HL-60 (cell line): ENCODE measurements around the gene INO80C.

Experiments used
- CTCF ChIP-seq: IDR thresholded peaks from one replicate; pipeline ENCODE4 v1.5.1; 2011; ENCODE audit warnings: low read length, control low read depth, inconsistent platforms; ENCODE audit not compliant: insufficient read depth
- GABPA ChIP-seq: IDR thresholded peaks from 2 replicates; pipeline ENCODE4 v1.6.1; 2012; ENCODE audit warnings: low read depth

GRCh38 chr18:35516351-35516750, 18.6 kb upstream of the INO80C start:
- TF ChIP-seq CTCF (no peak), GABPA (no peak)
